Mononuclear cell (primary cell): ENCODE data around the gene CERS6. TPM values are rescaled to one million over a fixed set of nuclear protein-coding genes. Genes with fewer than 3 reads are reported as not detected.
"Not testable (repeated sequence)": the region's sequence is repeated elsewhere in the genome, so short reads cannot be mapped to it uniquely, and the experiment has no call there.

Experiments used
- H3K27me3 ChIP-seq: 2 replicates; pipeline ENCODE4 v1.6.0; 2011; ENCODE audit warnings: low read length, control low read depth; ENCODE audit not compliant: insufficient read depth
- H3K4me1 ChIP-seq: 2 replicates; pipeline ENCODE4 v1.5.1; 2011; ENCODE audit warnings: mild to moderate bottlenecking, low read length, control low read depth; ENCODE audit not compliant: insufficient read depth
- H3K4me3 ChIP-seq: 2 replicates; pipeline ENCODE4 v1.5.1; 2011; ENCODE audit warnings: mild to moderate bottlenecking, low read length, moderate library complexity
- H3K9me3 ChIP-seq: 2 replicates; pipeline ENCODE4 v1.5.1; 2011; ENCODE audit warnings: low read depth, mild to moderate bottlenecking, control low read depth, low read length
- total RNA-seq: library from RNA; depleted of rRNA; stranded (reverse); fragments of >200 nt; gene quantifications from one replicate; pipeline ENCODE4 v1.2.3, GENCODE V29; 2012

The CERS6 gene
- total RNA-seq, 1 donor = 28.2 TPM

- H3K4me3 ChIP-seq, H3K9me3 ChIP-seq, H3K27me3 ChIP-seq: not testable (repeated sequence)
- H3K4me1 ChIP-seq = peaks cover 23% of the 10 kb centered on the region
Measured at GRCh38 chr2:168493219-168493618, 37.1 kb downstream of the CERS6 start.

DNA sequence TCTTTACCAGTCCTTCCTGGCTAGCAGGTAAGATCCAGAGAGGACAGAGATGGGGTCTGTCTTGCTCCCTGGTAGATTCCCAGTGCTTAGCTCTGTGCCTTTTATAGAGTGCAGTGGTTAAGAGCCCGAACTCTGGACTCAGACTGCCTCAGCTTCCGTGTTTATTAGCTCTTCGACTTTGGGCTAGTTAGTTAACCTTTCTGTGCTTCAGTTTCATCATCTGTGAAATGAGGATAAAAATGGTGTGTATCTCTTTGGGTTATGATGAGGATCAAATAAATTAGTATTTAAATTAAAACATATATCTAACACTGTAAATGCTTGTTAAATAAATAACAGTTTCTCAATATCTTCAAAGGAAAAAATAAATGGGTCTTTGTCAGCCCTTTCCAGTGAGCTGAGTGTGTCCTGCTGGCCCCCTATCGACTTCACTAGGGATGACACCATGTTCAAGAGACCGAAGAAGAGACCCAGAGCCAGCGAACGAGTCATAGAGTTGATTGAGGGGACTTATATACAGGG, 38.2 kb downstream of the CERS6 start:
- Histone ChIP-seq H3K4me3 (no peak overlapping the region), H3K4me1 (peaks cover 29% of the 10 kb centered on the region), H3K9me3 (no peaks in the 10 kb centered on the region), H3K27me3 (no peaks in the 10 kb centered on the region)

GRCh38 chr2:168495524-168495923, 39.5 kb downstream of the CERS6 start:
- H3K4me1 ChIP-seq = peaks cover 20% of the 10 kb centered on the region
- no peak overlapping the region for H3K4me3 ChIP-seq
- no peaks in the 10 kb centered on the region for H3K27me3 ChIP-seq
- H3K9me3 ChIP-seq = no peaks in the 10 kb centered on the region

- peaks cover 10% of the 10 kb centered on the region for H3K4me1 ChIP-seq
- H3K4me3 ChIP-seq = no peak overlapping the region
- H3K9me3 ChIP-seq = no peaks in the 10 kb centered on the region
- no peaks in the 10 kb centered on the region for H3K27me3 ChIP-seq
Measured at GRCh38 chr2:168496906-168497305, 40.8 kb downstream of the CERS6 start.

DNA sequence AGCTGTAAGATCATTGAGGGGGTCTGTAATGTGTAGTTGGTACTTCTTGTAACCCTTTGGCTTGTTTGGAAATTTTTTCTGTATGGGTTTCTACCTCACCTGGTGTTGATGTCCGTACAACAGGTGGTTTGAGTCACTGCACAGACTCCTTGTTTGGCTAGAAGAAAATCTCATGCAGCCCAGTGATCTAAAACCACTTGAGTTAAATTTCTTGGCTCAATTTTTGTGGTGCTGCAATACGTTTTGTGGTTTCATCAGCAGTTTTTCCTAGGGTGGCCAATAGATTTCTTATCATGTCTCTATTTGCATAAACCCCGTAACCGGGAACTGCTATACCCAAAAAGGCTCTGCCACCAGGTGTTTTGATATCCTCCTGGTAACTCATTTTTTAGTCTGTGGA, 43.4 kb downstream of the CERS6 start:
- peaks cover 7% of the 10 kb centered on the region for H3K4me1 ChIP-seq
- H3K9me3 ChIP-seq = peaks cover 10% of the 10 kb centered on the region
- H3K4me3 ChIP-seq = no peak overlapping the region
- no peaks in the 10 kb centered on the region for H3K27me3 ChIP-seq

DNA sequence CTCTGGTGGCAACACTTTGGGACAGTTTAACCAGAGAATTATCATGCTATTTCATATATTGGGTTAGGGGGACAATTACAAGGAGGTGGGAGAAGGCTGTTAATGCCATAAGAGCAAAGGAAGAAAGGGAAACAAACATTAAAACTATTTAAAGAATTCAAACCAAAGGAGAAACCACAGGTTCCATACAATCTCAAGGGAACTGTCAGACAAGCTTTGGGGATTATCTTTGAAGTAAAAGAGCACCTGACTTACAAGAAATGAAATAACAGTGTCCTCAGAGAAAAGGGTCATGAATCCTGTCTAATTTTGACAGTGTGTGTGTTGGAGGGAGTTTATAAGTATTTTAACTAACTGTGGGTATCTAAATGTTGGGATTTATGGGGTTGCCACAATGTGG, 44.4 kb downstream of the CERS6 start:
- peaks cover 7% of the 10 kb centered on the region for H3K4me1 ChIP-seq
- no peak overlapping the region for H3K4me3 ChIP-seq
- no peaks in the 10 kb centered on the region for H3K27me3 ChIP-seq
- peaks cover 10% of the 10 kb centered on the region for H3K9me3 ChIP-seq

GRCh38 chr2:168501466-168502065, 45.5 kb downstream of the CERS6 start:
- no peak overlapping the region for H3K4me3 ChIP-seq
- H3K9me3 ChIP-seq = peaks cover 10% of the 10 kb centered on the region
- peaks cover 7% of the 10 kb centered on the region for H3K4me1 ChIP-seq
- no peaks in the 10 kb centered on the region for H3K27me3 ChIP-seq

- not testable (repeated sequence) for H3K4me3 ChIP-seq, H3K4me1 ChIP-seq, H3K27me3 ChIP-seq
- peaks cover 10% of the 10 kb centered on the region for H3K9me3 ChIP-seq
Measured at GRCh38 chr2:168502852-168503251, 46.8 kb downstream of the CERS6 start.

DNA sequence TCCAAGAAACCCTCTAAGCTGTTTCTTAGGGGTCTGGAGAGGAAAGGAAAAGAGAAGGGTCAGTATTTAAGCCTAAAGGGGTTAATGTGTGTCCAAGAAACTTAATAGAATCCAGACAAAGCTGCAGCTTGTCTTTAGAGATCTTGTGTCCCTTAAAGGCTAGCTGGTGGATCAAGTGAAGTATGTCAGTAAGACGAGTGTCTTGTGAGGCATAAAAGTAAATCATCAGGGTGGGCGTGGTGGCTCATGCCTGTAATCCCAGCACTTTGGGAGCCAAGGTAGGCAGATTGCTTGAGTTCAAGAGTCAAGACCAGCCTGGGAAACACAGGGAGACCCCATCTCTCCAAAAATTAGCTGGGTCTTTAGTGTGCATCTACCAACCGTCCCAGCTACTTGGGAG, 47.8 kb downstream of the CERS6 start:
- Histone ChIP-seq H3K4me3 (no peak overlapping the region), H3K4me1 (peaks cover 2% of the 10 kb centered on the region), H3K27me3 (no peaks in the 10 kb centered on the region), H3K9me3 (peaks cover 10% of the 10 kb centered on the region)

DNA sequence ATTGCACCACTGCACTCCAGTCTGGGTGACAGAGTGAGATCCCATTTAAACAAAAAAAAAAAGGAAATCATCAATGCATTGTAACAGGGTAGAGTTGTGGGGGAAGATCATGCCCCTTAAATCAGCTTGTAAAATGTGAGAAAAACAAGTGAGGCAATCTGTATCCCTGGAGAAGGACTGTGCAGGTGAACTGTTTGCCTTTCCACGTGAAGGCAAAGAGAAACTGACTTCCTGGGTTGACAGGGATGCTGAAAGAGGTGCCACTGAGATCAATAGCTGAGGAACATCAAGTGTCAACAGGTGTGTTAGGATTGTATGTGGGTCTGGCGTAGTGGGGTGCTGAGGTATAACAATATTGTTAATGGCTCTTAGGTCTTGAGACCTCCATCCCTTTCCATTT, 48.3 kb downstream of the CERS6 start:
- H3K4me1 ChIP-seq = no peaks in the 10 kb centered on the region
- peaks cover 10% of the 10 kb centered on the region for H3K9me3 ChIP-seq
- no peak overlapping the region for H3K4me3 ChIP-seq
- H3K27me3 ChIP-seq = no peaks in the 10 kb centered on the region

- no peaks in the 10 kb centered on the region for H3K9me3 ChIP-seq
- H3K27me3 ChIP-seq = no peaks in the 10 kb centered on the region
- no peaks in the 10 kb centered on the region for H3K4me1 ChIP-seq
- no peak overlapping the region for H3K4me3 ChIP-seq
Measured at GRCh38 chr2:168510125-168510756, 54.2 kb downstream of the CERS6 start.

GRCh38 chr2:168514692-168515091, 58.6 kb downstream of the CERS6 start:
- Histone ChIP-seq H3K4me1 (peaks cover 7% of the 10 kb centered on the region), H3K4me3 (no peak overlapping the region), H3K9me3 (no peaks in the 10 kb centered on the region), H3K27me3 (no peaks in the 10 kb centered on the region)

GRCh38 chr2:168515502-168515901, 59.4 kb downstream of the CERS6 start:
- Histone ChIP-seq H3K9me3 (no peaks in the 10 kb centered on the region), H3K4me1 (peaks cover 7% of the 10 kb centered on the region), H3K4me3 (no peak overlapping the region), H3K27me3 (no peaks in the 10 kb centered on the region)

DNA sequence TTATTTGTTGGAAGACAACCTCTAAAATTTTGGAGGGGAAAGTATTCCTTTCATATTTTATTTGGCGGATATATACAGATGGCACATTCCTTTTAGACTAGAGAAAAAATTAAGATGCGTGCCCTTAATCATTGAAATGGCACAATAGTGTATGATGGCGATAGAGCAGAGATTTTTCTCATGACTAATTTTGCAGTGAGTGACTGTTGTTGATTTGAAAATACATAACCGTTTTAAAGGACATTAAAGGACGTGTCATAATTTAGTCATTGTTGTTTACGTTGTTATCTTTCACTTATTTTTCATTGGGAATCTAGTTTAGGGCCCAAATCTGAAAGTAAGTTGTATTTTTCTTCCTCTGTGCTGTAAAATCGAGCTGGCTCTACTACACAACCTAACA, 61.7 kb downstream of the CERS6 start:
- Histone ChIP-seq H3K4me1 (peaks cover 11% of the 10 kb centered on the region), H3K27me3 (no peaks in the 10 kb centered on the region), H3K9me3 (no peaks in the 10 kb centered on the region), H3K4me3 (no peak overlapping the region)

DNA sequence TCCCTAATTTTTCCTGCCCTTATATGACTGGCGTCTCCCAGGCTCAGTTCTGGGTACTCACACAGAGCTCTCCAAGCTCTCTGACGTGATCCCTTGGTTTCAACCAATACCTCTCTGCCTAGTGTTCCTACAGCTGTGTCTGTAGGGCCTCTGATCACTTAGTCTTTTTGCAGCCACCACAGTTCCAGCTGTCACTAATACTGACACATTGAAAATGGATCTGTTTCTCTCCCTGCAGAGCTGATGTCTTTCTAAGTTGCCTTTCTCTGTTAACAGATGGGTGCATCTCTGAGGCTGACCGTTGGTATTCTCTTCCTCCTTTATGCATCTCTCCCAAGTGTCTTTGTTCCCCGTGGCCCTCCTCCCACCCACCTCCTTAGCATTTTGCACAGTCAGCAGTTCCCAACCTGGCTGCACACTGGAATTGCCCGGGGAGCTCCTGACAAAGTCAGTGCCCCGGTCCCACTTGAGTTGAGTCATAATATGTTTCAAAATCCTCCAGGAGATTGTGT, 62.5 kb downstream of the CERS6 start:
- Histone ChIP-seq H3K9me3 (no peaks in the 10 kb centered on the region), H3K4me1 (peaks cover 11% of the 10 kb centered on the region), H3K4me3 (no peak overlapping the region), H3K27me3 (no peaks in the 10 kb centered on the region)
